ENCODE measurements around the gene ASB15.

GRCh38 chr7:123675181-123675473 lies 73.5 kb downstream of the ASB15 start:
- TF ChIP-seq CTCF (conservative IDR thresholded peaks at IDR 0.05; ENCODE audit: low read depth, low read length) (no peak), EZH2phosphoT487 (IDR thresholded peaks at IDR 0.05; ENCODE audit: borderline replicate concordance, low read length) (no peak)

Data from PC-3 (cell line).